ENCODE measurements around the gene CARM1. TPM values are rescaled to one million over a fixed set of nuclear protein-coding genes. Genes with fewer than 3 reads are reported as not detected.
"Not testable (repeated sequence)": the region's sequence is repeated elsewhere in the genome, so short reads cannot be mapped to it uniquely, and the experiment has no call there.

The CARM1 gene
- total RNA-seq, 1 donor from 2014 or later, result 93.7 TPM

DNA sequence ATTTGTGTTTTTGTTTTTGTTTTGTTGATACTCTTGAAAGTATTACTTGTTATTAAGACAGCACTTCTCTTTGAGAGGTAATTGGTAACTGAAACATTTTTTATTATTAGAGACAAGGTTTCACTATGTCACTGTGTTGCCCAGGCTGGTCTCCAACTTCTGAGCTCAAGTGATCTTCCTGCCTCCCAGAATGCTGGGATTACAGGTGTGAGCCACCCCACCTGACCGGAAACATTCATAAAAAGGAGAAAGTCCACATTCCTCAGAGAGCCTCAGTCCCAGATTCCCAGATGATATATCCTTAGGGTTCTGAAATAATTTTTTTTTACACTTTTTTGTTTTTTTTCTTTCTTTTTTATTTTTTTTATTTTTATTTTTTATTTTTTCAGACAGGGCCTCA, 2.7 kb downstream of the CARM1 start:
- intact Hi-C loops (cut with micrococcal nuclease), result loop anchor here (5.0 to 10.0 kb wide), 2 partner anchors 88 to 309 kb away; partner anchors contain the start of genes CDKN2D, KRI1 and SMARCA4

DNA sequence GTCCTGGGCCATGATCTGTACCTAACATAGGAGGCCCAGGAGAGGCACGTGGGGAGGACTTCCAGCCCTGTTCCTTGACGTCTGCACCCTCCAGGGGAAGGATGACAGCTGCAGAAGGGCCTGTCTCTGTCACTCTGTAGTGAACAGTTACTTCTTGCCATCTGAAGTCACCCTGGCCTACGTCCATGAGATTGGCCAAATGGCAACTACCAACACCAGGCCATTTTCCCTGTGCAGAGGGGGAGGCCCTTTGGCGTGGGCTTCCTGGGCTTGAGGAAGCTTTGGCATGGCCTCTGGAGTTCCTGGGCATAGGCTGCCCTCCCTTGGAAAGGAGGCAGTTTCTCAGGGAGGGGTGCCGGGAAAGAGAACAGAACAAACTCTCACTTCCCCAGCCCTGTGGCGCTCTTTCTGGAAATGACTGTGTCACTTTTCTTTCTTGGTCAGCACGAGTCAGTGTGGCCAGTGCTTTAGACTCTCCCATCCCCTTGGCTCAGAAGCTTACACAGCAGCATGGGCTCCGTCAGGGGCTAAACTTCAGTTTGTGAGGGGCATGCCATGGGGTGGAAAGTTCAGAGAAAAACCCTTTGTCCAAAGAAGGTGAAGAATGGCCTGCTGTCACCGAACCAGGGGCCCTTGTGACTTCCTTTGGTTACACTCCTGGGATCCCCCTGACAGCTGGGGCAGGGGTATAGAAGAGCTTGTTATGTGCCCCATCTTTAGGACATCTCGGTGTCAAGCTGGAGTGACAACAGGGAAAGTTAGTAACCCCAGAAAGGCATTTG, 5.3 kb downstream of the CARM1 start:
- Mint-ChIP-seq H3K4me3 (peak overlapping the region; percentile 6), H3K36me3 (ENCODE audit: low read depth) (peaks cover 15% of the 10 kb centered on the region), H3K27me3 (no peaks in the 10 kb centered on the region), H3K9me3 (no peaks in the 10 kb centered on the region), H3K27ac (peak overlapping the region; percentile 50), H3K4me1 (peaks cover 36% of the 10 kb centered on the region)
- intact Hi-C loops (cut with micrococcal nuclease), result loop anchor here (10.0 kb wide), 1 partner anchor 312 kb away; the partner anchor contains the start of genes CDKN2D and KRI1
- DNase-seq, result no peak

More for the DNA sequence above, 2.7 kb downstream of the CARM1 start:
- Mint-ChIP-seq H3K27ac (no peak overlapping the region), H3K27me3 (no peaks in the 10 kb centered on the region), H3K4me3 (peak overlapping the region; percentile 34), H3K9me3 (no peaks in the 10 kb centered on the region), H3K36me3 (ENCODE audit: low read depth) (peaks cover 11% of the 10 kb centered on the region), H3K4me1 (peaks cover 38% of the 10 kb centered on the region)
- DNase-seq, result no peak

DNA sequence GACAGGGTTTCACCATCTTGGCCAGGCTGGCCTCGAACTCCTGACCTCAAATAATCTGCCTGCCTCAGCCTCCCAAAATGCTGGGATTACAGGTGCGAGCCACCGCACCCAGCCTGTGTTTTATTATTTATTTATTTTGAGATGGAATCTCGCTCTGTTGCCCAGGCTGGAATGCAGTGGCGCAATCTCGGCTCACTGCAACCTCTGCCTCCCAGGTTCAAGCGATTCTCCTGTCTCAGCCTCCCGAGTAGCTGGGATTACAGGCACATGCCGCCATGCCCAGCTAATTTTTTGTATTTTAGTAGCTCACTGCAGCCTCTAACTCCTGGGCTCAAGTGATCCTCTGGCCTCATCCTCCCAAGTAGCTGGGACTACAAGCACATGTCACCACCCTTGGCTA, 6.3 kb downstream of the CARM1 start:
- Mint-ChIP-seq H3K4me1 (peaks cover 35% of the 10 kb centered on the region), H3K36me3 (ENCODE audit: low read depth) (peaks cover 14% of the 10 kb centered on the region), H3K27ac (peak overlapping the region; percentile 58)
- intact Hi-C loops (cut with micrococcal nuclease), result loop anchor here (10.0 kb wide), 1 partner anchor 313 kb away; the partner anchor contains the start of genes CDKN2D and KRI1
- H3K4me3 Mint-ChIP-seq, DNase-seq, H3K27me3 Mint-ChIP-seq, H3K9me3 Mint-ChIP-seq: not testable (repeated sequence)

DNA sequence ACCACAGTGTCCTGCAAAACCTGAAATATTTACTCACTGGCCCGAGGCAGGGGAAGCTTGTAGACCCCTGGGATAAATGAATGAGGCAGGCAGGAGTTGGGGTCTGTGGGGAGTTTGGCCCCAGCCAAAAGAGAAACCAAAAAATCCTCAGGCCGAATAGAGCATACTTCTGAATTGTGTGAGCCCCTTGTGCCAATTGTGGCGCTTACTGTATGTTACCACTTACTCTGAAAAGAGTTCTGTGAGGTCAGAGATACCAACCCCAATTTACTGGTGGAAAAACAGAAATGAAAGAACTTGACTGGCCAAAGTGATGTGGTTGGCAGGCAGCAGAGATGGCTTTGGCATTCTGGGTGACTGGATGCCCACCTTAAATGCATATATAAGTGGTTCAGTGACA, 6.9 kb downstream of the CARM1 start:
- H3K9me3 Mint-ChIP-seq, result no peaks in the 10 kb centered on the region

DNA sequence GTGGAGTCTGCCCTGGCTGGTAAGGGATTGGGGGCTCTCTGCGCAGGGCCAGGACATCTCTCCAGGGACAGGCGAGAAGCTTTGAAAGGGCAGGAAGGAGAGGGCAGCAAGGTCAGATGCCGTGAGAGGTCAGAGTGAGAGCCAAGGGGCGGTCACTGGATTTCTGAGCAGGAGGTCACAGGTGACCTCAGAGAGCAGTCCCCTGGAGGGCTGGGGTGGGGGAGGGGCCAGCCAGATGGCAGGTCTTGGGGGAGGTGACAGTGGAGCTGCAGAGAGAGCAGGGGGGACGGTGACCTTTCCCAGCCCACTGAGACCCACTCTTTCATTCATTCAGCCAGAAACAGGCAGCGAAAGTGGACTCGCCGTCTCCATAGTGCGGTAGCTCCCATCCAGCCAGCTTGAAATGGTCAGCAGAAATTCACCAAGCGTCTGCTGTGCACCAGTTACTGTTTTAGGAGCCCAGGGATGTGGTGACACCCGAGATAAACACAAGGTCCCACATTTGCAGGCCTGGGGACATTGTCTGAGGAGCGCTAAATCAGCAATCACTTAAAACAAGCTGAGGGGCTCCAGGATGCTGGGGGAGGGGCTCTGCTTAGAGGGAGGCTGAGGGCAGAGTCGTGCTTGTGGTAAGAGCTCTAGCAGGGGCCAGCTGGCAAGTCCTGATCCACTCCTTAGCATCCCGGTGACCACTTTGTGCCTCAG, 10.2 kb downstream of the CARM1 start:
- intact Hi-C loops (cut with micrococcal nuclease), result no loop called here
- no peaks in the 10 kb centered on the region for H3K9me3 Mint-ChIP-seq

More for the DNA sequence above, 6.9 kb downstream of the CARM1 start:
- no peaks in the 10 kb centered on the region for H3K27me3 Mint-ChIP-seq
- peaks cover 10% of the 10 kb centered on the region for H3K36me3 Mint-ChIP-seq (ENCODE audit: low read depth)
- H3K4me1 Mint-ChIP-seq, result peaks cover 29% of the 10 kb centered on the region
- intact Hi-C loops (cut with micrococcal nuclease), result loop anchor here (10.0 kb wide), 1 partner anchor 313 kb away; the partner anchor contains the start of genes CDKN2D and KRI1
- no peak for DNase-seq
- H3K27ac Mint-ChIP-seq, result peak overlapping the region; percentile 58
- peak overlapping the region; percentile 2 for H3K4me3 Mint-ChIP-seq

DNA sequence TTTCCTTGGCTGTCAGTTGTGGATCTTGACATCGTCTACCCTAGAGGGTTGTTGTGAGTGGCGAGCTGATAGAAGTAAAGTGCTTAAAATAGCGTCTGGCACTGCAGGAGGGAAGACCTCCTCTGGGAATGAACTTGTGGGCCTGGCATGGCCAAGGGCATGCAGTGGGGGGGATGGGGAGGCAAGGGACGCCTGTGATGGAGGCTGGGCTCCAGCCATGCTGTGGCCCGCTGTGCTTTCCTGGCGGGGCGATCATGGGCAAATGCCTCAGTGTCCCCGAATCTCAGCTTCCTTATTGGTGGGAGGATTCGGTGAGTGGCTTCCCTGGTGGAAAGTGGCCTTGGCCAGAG, 10.7 kb downstream of the CARM1 start:
- Mint-ChIP-seq H3K4me1 (peaks cover 17% of the 10 kb centered on the region), H3K27me3 (no peaks in the 10 kb centered on the region), H3K9me3 (no peaks in the 10 kb centered on the region), H3K27ac (no peak overlapping the region), H3K4me3 (no peak overlapping the region), H3K36me3 (ENCODE audit: low read depth) (peaks cover 7% of the 10 kb centered on the region)
- intact Hi-C loops (cut with micrococcal nuclease), result no loop called here
- no peak for DNase-seq

More for the DNA sequence above, 10.2 kb downstream of the CARM1 start:
- H3K4me1 Mint-ChIP-seq, result peaks cover 20% of the 10 kb centered on the region
- no peak overlapping the region for H3K4me3 Mint-ChIP-seq
- H3K27me3 Mint-ChIP-seq, result no peaks in the 10 kb centered on the region
- H3K27ac Mint-ChIP-seq, result peak overlapping the region; percentile 25
- H3K36me3 Mint-ChIP-seq (ENCODE audit: low read depth), result peaks cover 7% of the 10 kb centered on the region
- no peak for DNase-seq

DNA sequence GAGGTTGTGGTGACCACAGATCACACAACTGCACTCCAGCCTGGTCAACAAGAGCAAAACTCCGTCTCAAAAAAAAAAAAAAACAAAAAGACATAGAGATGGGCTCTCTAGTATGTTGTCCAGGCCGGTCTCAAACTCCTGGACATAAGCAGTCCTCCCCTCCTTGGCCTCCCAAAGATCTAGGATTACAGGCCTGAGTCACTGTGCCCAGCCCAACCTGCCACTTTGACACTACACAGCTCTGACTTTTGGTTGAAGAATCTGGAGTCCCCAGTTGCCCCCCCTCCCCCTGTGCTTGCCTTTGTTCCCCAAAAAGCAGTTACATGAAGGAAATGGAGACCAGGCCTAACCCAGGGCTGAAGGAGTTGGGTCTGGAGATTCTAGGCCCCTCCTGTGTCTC, 12.9 kb downstream of the CARM1 start:
- no peak overlapping the region for H3K4me3 Mint-ChIP-seq
- intact Hi-C loops (cut with micrococcal nuclease), result no loop called here
- H3K27ac Mint-ChIP-seq, result no peak overlapping the region
- peaks cover 6% of the 10 kb centered on the region for H3K4me1 Mint-ChIP-seq
- peaks cover 1% of the 10 kb centered on the region for H3K36me3 Mint-ChIP-seq (ENCODE audit: low read depth)
- no peak for DNase-seq
- no peaks in the 10 kb centered on the region for H3K27me3 Mint-ChIP-seq
- H3K9me3 Mint-ChIP-seq, result no peaks in the 10 kb centered on the region

DNA sequence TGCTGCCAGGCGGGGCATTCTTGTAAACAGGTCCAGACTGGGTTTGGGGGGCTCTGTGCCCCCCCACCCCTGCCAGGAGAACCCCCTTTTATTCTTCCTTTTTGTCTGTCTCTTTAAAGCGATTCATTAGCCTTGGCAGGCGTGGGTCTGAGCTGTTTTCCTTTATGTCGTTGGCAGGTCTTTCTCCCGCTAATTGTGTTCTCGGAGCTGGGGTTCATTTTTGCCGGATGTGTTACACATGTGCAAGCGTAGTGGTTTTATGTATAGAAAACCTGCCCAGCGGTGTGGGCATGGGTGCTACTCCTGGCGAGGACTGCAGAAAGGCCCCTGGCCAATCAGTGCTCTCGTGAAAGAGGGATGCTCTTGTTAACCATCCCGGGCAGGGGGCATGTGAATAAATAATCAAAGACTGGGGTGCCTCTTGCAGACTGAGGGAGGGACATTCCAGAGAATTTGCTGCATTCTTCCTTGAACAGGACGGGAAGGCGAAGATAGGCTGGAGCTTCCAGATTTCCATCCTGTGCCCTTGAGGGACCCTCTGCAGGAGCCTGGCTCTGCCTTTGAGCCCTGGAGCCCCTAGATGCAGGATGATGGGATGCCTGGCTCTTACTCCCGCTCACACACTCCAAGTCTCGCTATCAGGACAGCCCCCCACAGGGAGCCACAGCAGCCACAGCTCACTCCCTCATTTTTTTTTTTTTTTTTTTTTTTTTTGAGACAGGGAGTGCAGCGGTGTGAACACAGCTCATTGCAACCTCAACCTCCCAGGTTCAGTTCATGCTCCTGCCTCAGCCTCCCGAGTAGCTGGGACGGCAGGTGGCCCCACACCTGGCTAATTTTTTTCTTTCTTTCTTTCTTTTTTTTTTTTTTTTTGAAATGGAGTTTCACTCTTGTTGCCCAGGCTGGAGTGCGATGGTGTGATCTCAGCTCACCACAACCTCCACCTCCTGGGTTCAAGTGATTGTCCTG, 14.1 kb downstream of the CARM1 start:
- H3K4me3 Mint-ChIP-seq, result no peak overlapping the region
- H3K4me1 Mint-ChIP-seq, result peaks cover 3% of the 10 kb centered on the region
- H3K36me3 Mint-ChIP-seq (ENCODE audit: low read depth), result no peaks in the 10 kb centered on the region
- intact Hi-C loops (cut with micrococcal nuclease), result no loop called here
- no peak for DNase-seq
- no peaks in the 10 kb centered on the region for H3K9me3 Mint-ChIP-seq
- H3K27me3 Mint-ChIP-seq, result no peaks in the 10 kb centered on the region
- H3K27ac Mint-ChIP-seq, result no peak overlapping the region

DNA sequence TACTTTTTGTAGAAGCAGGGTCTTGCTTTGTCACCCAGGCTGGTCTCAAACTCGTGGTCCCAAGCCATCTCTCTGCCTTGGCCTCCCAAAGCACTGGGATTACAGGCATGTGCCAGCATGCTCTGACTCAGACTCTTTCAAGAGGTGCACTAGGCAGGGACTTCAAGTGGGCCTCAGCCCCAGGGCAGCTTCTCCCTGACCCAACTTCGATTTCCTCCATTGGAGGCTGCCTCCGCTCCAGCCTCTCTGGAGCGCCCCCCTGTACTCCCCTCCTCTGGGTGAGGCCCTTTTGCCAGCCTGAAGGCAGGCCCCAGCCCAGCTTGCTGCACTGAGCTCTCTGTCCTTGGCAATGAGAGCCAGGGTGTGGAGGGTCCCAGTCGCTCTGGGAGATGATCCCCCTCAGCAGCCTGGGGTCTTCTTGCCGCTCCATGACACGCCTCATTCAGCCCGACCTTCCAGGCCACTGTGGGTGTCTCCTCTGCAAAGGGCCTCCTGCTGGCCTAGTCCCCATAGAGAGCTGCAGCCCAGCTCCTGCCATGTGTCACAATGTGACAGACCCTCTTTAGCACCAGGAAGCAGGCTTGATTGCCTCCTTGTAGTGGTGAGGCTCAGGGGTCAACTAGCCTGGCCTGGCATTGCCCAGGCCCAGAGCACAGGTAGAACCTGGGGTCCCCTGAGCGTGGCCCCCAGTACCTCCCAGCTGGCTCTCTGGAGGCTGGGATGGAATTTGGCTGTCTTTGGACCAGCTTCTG, 16.4 kb downstream of the CARM1 start:
- H3K4me3 Mint-ChIP-seq, result no peak overlapping the region
- peaks cover 3% of the 10 kb centered on the region for H3K4me1 Mint-ChIP-seq
- DNase-seq, result no peak
- H3K27me3 Mint-ChIP-seq, result no peaks in the 10 kb centered on the region
- no peak overlapping the region for H3K27ac Mint-ChIP-seq
- intact Hi-C loops (cut with micrococcal nuclease), result no loop called here
- no peaks in the 10 kb centered on the region for H3K9me3 Mint-ChIP-seq
- no peaks in the 10 kb centered on the region for H3K36me3 Mint-ChIP-seq (ENCODE audit: low read depth)

DNA sequence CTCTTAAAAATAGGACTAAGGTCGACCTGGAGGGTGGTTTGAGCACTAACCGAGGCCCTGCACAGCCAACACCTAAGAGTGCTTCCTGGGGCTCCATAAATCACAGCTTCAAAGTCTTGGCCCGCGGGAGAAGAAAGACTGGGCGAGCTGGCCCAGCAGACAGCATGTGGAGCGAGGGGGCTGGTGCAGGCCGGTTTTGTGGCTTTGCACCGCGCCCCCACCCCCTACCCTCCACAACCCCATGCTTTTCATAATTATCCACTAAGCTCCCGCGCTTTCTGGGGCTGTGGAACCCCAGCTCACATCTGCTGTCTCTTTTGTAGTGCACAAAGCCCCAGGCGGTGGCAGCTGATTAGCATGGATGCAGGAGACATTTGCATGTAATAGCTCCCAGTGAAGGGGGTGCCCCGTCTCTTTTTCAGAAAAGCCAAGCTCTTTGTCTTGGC, 17.1 kb downstream of the CARM1 start:
- DNase-seq, result no peak
- no peak overlapping the region for H3K27ac Mint-ChIP-seq
- no peaks in the 10 kb centered on the region for H3K36me3 Mint-ChIP-seq (ENCODE audit: low read depth)
- intact Hi-C loops (cut with micrococcal nuclease), result no loop called here
- H3K4me3 Mint-ChIP-seq, result no peak overlapping the region
- no peaks in the 10 kb centered on the region for H3K9me3 Mint-ChIP-seq
- peaks cover 3% of the 10 kb centered on the region for H3K4me1 Mint-ChIP-seq
- no peaks in the 10 kb centered on the region for H3K27me3 Mint-ChIP-seq

DNA sequence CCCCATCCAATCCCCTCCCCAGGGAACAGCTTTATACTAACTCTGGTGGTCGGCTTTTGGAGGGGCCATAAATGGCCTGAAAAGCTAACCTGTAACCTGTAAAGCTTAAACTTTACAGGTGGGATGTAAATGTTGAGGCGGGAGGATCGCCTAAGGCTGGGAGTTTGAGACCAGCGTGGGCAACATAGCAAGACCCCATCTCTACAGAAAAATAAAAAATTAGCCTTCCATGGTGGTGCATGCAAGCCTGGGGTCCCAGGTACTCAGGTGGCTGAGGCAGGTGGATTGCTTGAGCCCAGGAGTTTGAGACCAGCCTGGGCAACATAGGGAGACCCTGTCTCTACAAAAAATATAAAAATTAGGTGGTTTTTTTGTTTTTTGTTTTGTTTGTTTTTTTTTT, 18.5 kb downstream of the CARM1 start:
- Mint-ChIP-seq H3K4me3 (no peak overlapping the region), H3K27ac (no peak overlapping the region), H3K36me3 (ENCODE audit: low read depth) (no peaks in the 10 kb centered on the region), H3K9me3 (no peaks in the 10 kb centered on the region), H3K27me3 (no peaks in the 10 kb centered on the region), H3K4me1 (peaks cover 3% of the 10 kb centered on the region)
- intact Hi-C loops (cut with micrococcal nuclease), result no loop called here
- DNase-seq, result no peak

DNA sequence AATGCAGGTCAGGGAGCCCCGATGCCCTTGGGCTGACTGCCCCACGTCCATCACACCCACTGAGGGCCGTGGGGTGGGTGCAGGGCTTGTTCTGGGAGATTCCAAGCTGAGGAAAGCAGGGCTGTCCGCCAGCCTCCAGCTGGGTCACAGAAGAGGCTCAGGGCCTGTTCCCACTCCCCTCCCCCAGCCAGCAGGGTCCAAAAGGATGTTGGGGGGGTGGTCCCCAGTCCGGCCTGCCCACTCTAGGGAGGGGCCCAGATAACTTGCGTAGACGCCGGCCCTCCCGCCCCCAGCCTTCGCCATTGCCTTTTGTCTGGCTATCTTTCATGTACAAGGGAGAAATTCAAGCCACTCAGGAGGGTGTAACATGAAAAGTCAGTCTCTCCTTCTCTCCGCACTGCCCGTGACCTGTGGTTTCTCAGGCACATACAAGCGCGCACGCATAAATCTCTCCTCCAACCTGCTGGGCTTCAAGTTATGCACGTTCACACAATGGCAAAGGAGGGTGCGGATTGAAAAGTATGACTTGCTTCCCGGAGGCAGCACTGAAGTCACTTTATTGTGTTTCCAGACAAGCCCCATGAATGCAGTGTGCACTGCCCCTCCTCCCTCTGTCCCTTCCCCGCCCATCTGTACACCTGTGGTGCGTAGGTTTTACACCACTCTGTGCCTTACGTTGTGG, 20.2 kb downstream of the CARM1 start:
- no peak overlapping the region for H3K4me3 Mint-ChIP-seq
- DNase-seq, result no peak
- intact Hi-C loops (cut with micrococcal nuclease), result no loop called here
- H3K27ac Mint-ChIP-seq, result no peak overlapping the region
- H3K4me1 Mint-ChIP-seq, result peaks cover 9% of the 10 kb centered on the region
- H3K27me3 Mint-ChIP-seq, result no peaks in the 10 kb centered on the region
- no peaks in the 10 kb centered on the region for H3K36me3 Mint-ChIP-seq (ENCODE audit: low read depth)
- H3K9me3 Mint-ChIP-seq, result no peaks in the 10 kb centered on the region

Data from activated CD4-positive, alpha-beta T cell treated with anti-CD3 and anti-CD28 coated beads, Interleukin-2, amount 10 ng/mL, durations not matched to agents 24 days and 14 days (primary cell).